HG03159 (cell line): ENCODE measurements around the gene KLHL30.

Source experiments
- ATAC-seq: cut with Tn5 transposase; IDR thresholded peaks from one replicate; pipeline ENCODE4 v1.9.1; 2021; ENCODE audit warnings: mild to moderate bottlenecking, moderate library complexity; ENCODE audit not compliant: unreplicated experiment

The KLHL30 gene

DNA sequence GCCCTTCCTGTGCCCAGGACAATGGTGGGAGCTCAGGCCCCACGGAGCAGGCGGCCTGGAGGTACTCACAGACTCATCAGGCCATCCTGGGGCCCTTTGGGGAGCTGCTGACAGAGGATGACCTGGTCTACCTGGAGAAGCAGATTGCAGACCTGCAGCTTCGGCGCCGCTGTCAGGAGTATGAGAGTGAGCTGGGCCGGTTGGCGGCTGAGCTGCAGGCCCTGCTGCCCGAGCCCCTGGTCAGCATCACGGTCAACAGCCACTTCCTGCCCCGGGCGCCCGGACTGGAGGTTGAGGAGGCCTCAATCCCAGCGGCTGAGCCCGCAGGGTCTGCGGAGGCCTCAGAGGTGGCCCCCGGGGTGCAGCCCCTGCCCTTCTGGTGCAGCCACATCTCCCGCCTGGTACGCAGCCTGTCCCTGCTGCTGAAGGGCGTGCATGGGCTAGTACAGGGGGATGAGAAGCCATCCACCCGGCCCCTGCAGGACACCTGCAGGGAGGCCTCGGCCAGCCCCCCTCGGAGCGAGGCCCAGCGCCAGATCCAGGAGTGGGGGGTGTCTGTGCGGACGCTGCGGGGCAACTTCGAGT is 8.3 kb upstream of the KLHL30 start:
- no peak for ATAC-seq

DNA sequence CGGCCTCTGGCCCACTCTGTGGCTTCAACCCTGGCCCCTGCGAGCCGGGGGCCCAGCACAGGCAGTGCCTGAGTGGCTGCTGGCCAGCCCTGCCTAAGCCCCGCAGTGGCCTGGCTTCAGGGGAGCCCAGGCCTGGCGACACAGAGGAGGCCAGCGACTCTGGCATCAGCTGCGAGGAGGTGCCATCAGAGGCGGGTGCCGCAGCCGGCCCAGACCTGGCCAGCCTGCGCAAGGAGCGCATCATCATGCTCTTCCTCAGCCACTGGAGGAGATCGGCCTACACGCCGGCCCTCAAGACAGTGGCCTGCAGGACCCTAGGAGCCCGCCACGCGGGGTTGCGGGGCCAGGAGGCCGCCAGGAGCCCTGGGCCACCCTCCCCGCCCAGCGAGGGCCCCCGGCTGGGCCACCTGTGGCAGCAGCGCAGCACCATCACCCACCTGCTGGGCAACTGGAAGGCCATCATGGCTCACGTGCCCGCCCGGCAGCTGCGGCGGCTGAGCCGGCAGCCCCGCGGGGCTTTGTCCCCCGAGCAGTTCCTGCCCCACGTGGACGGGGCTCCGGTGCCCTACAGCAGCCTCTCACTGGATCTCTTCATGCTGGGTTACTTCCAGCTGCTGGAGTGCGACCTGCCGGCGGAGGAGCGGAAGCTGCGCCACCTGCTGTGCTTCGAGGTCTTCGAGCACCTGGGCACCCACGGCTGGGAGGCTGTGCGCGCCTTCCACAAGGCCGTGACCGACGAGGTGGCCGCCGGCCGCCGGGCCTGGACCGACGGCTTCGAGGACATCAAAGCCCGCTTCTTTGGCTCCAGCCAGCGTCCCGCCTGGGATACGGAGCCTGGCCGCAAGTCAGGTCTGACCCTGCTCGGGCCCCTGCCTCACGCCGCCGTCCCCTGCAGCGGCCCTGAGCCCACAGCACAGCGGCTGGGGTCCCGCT is 7.5 kb upstream of the KLHL30 start:
- no peak for ATAC-seq

DNA sequence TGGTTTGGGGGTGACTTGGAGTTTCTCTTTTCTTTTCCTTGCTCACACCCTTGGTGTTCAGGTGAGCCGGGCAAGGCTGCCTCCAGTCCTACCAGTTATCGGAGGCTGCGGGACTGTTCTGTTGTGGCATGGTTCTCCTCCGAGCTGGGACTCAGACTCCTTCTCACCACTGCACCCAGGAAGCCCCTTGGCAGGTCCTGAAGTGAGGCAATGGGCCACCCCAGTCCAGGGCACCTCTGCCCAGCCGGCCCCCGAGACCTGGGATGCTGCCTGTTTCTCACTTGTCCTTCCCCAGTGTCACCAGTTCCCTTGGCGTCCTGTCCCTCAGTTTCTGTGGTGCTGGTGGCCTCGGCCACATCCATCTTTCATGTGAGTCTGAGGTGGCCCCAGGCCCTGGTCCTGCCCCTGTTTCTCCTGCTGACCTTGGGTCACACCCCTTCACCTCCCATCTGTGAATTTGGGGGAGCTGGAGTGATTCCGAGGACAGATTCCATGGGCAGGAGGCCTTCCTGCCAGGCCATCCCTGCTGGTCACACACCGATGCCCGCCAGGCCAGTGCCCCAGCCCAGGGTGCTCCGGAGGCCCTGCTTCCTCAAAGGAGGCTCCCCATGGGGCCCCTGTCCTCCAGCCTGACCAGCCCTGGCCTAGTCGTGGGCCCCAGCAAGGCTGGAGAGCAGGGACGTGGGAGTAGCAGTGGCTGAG is 6.6 kb upstream of the KLHL30 start:
- ATAC-seq, result no peak

DNA sequence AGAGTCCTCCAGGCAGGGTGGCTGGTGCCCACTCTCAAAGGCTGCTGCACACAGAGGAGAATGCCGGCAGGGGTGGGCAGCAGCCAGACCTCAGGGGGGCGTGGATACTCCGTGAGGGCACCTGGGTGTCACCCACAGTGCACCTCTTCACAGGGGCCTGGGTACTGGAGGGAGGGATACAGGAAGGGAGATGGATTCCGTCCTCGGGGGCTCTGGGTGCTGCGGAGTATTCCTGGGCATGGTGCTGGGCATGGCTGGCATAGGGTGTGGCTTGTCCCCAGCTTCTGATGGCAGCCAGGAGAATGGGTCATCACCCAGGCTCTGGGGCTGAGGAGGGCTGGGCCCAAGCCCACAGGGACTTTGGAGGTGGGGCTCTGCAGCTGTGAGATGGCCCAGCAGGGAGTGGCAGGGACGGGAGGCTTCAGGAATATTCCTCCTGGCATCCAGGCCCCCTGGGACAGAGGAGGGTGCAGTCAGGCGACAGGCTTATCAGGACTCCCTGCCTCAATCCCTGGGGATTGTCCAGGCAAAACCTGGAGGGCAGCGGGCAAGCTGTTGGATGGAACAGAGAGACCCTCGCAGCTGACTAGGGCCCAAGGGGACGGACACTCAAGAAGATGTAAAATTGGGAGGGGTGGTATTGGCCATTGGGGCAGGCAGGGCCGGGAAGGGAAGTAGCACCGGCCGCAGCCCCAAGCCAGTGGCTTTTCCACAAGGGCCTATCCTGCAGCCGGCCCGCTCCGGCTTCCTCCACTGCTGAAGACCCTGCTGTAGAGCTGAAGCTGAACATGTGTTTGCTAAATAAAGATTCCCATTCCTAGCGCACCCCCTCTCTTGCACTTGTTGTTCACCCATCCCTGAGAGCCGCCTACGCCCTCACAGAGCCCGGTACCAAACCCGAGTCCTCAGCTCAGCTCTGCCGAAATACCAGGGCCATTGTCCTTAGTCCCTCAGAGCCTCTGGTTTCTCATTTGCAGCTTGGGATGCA is 5.7 kb upstream of the KLHL30 start:
- ATAC-seq, result no peak

DNA sequence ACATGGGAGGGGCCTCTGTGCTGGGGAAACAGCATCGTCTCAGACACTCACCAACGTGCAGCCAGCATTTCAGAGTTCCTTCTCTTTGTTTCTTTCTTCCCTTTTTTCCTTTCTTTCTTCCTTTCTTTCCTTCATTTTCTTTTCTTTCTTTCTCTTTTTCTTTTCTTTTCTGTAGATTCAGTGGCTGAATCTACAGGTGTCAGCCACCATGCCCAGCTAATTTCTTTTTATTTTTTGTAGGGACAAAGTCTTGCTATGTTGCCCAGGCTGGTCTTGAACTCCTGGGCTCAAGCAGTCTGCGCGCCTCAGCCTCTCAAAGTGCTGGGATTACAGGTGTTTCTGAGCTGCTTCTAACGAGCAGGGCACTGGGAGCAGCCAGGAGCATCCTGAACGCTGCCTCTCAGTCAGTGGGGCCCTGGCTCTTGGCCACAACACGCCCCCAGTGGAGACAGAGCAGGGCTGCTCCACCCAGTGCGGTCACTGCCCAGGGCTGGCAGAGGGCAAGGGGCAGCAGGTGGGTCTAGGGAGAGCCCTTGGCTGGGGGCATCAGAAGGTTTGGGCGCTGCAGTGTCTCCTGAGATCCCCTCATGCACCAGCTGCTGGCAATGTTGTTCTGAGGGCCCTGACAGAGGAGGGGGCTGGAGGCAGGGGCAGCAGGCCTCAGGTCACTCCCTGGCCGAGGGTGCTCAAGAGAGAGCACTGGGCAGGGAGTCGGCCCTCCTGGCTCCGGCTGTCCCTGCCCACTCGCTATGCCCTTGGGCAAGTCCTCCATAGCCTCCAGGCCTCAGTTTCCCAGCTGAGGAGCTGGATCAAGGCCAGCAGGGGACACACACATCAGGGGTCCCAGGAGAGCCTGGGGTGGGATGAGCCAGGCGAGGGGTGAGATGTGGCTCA is 4.7 kb upstream of the KLHL30 start:
- no peak for ATAC-seq

DNA sequence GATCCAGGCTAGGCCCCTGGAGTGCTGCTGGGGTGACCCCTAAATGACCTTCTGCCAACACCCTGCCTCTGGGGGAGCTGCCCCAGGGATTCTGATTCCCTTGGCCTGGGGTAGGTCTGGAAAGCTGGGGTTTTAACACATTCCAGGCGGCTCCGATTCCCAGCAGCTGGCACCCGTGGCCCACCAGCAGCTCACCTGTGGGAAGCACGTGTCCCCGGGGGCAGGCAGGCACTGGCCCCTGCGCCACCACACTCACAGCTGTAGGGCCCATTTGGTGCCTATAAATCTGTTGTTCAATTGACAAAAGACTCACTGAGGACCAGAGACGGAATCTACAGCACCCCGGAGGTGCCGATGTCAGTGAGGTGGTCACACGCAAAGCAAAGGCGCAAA is 4.1 kb upstream of the KLHL30 start:
- ATAC-seq, result no peak

DNA sequence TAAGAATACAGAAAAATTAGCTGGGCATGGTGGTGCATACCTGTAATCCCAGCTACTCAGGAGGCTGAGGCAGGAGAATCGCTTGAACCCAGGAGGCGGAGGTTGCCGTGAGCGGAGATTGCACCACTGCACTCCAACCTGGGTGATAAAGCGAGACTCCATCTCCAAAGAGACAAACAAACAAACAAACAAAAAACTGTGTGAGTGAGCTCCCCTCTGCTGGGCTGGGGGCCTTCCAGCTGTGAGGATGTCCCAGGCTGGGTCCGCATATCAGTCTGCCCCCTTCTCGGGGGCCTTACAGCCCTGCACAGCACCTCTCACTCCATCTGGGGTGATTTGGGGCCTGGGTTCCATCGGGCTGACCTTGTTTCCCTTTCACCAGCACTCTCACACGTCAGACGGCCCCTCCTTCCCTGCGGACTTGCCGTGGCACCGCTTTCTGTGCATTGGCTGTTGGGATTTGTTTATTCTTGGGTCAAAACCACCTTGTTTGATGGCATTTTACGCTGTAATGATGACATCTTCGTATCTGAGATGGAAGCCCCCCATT is 2.8 kb upstream of the KLHL30 start:
- ATAC-seq, result no peak

DNA sequence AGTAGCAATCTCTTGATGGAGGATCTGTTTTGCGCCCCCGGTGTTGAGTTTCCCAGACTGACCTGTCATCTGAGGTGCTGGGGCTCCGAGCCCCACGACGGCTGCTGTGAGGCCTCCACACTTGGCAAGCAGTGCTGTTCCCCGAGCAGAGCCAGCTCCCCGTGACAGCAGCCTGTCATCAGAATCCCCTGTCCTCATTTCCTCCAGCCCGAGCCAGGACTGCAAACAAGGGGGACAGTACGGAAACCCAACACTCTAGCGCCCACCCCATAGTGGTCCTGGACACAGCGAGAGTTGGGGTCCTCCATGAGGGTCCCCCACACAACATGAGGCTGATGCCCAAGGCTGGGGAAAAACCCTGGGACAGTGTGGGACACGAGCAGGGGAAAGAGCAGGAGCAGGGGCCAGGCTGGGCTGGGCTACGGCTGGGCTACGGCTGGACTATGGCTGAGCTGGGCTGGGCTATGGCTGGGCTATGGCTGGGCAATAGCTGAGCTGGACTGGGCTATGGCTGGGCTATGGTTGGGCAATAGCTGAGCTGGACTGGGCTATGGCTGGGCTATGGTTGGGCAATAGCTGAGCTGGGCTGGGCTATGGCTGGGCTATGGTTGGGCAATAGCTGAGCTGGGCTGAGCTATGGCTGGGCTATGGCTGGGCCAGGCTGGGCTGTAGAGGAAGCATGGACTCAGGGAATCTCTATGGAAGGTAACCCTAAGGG is 1.5 kb upstream of the KLHL30 start:
- ATAC-seq, result no peak

DNA sequence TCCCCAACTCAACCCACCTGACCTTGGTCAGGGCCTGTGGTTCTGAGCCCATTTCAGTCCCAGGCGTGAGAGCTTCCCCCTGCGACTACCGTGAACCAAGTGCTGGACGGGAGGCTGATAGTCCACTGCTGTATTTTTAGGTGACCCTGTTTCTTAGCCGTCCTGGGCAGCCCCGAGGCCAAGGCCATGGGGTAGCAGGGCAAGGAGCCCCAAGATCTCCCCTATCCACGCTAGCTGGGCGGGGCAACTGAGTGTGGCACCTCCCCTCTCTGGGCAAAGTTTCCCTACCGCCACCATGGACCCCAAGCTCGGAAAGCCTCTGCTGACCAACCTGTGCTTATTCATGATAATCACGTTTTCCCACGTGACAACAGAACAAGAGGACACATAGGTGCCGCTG is 583 bp upstream of the KLHL30 start:
- ATAC-seq, result no peak

DNA sequence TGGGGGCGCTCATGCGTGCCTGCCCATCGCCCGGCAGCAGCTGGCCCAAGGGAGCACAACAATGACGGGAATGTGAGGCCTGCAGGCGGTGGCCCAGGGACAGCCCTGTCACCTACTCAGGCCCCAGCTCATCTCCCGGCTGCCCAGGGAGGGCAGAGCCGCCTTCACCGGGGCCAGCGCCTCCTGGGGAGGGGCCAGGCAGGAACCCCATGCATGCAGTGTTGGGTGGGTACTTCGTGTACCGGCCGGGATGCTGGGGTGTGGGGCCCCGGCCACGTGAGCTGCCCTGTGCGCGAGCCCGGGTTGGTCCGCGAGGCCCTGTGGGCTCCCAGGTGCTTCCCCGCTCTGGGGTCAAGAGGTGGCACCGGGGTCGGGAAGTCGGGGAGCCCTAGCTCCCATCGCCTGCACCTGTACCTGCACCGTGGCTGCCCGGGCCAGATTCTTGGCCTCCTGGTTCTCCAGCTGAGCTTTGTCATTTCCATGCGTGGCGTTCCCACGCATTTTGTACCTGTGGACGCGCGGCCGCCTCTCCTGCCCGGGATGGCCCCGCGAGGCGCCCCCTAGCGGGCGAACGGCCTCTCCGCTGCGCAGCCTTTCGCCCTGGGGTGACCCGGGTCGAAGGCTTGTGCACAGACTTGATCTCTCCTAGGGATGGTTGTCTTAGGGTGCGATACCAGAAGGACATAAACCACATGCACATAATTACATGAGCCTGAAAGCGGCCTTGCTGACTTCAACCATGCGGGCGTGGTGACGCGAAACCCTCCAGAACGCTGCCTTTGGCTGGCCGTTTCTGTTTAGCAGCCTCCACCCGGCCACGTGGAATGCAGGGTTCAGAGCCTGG is 950 bp downstream of the KLHL30 start:
- ATAC-seq, result no peak

DNA sequence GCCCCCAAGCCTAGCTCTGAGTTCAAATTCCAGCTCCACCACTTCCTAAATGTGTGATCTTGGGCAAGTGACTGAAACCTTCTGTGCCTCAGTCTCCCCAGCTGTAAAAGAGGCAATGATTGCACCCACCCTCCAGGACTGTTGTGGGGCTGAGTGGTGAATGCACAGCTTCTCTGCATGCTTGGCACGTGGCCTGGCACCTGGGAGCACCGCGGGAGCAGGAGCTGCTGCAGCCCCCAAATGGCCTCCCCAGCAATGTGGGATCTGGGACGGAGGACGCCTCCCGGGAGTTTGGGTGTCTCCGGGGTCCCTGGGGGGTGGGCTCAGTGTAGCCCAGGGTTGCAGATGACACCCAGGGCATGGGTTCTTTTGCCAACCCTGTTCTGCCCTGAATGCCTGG is 1.6 kb downstream of the KLHL30 start:
- ATAC-seq, result no peak

DNA sequence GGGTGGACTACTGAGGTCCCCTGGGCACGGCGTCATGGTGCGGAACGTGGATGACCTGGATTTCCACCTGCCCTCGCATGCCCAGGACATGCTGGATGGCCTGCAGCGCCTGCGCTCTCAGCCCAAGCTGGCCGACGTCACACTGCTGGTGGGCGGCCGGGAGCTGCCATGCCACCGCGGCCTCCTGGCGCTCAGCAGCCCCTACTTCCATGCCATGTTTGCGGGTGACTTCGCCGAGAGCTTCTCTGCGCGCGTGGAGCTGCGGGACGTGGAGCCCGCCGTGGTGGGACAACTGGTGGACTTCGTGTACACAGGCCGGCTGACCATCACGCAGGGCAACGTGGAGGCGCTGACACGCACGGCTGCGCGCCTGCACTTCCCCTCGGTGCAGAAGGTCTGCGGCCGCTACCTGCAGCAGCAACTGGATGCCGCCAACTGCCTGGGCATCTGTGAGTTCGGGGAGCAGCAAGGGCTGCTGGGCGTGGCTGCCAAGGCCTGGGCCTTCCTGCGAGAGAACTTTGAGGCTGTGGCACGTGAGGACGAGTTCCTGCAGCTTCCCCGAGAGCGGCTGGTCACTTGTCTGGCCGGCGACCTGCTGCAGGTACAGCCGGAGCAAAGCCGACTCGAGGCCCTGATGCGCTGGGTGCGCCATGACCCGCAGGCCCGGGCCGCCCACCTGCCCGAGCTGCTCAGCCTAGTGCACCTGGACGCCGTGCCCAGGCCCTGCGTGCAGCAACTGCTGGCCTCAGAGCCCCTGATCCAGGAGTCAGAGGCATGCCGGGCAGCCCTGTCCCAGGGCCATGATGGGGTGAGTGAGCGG is 2.5 kb downstream of the KLHL30 start:
- ATAC-seq, result no peak

DNA sequence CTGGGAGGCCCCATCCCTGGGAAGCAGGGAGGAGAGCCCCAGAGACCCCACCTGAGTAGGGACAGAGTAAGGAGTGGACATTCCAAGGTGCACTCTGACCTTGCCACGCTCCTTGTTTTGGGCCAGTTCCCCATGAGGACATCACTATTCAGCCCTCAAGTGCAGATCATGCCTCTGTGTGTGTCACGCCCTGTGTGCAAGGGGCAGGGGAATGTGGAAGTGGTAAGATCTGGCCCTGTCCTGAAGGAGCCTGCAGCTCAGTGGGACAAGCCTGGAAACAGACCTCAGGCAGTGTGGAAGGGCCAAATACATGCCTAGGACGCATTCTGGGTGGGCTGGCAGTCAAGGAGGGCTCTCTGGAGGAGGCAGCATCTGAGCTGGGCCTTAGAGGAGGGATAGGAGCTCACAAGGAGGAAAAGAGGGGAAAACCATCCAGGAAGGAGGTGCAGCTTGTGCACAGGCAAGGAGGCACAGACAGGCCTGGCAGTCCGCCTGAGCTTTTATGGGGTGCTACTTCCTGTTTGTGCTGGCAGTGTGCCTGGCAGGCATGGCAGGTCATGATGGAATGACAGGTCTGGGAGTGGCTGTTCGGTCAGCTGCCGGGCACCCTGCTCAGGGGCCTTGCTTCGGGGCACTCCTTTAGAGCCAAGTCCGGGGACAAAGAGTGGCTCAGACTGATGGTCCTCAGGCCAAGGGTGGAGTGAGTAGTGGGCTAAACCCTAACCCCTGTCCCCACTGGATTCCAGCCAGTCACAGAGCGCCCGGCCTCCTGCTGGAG is 3.3 kb downstream of the KLHL30 start:
- no peak for ATAC-seq

DNA sequence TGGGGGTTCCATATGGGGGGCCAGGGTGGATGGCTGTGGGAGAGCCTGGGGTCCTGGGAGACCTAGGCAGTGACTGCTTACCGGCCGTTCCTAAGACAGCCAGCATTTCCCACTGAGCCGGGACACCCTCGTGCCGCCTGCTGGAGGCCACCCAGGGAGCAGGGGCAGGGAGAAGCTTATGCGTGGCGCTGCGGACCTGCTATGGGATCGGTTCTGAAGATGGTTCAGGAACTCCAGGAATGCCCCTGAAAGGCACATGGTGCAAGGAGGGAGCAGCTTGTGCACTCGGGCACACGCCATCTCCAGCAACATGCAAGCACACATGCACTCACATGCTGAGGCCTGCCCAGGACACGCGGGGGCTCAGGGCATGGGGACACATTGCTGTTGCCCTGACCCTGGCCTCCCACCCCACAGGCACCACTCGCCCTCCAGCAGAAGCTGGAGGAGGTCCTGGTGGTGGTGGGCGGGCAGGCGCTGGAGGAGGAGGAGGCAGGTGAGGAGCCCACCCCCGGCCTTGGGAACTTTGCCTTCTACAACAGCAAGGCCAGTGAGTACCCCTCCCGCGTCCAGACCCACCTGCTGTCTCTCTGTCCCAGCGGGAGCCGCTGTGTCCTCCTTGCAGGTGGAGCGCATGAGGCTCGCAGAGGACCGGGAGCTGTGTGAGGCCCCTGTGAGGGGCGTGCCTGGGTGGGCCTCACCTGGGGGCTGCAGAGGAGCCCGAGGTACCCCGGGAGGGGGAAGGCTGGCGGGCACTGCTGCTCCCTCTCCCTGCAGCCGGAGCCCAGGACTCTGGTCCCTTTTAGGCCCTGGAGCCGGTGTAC is 4.1 kb downstream of the KLHL30 start:
- ATAC-seq, result no peak

DNA sequence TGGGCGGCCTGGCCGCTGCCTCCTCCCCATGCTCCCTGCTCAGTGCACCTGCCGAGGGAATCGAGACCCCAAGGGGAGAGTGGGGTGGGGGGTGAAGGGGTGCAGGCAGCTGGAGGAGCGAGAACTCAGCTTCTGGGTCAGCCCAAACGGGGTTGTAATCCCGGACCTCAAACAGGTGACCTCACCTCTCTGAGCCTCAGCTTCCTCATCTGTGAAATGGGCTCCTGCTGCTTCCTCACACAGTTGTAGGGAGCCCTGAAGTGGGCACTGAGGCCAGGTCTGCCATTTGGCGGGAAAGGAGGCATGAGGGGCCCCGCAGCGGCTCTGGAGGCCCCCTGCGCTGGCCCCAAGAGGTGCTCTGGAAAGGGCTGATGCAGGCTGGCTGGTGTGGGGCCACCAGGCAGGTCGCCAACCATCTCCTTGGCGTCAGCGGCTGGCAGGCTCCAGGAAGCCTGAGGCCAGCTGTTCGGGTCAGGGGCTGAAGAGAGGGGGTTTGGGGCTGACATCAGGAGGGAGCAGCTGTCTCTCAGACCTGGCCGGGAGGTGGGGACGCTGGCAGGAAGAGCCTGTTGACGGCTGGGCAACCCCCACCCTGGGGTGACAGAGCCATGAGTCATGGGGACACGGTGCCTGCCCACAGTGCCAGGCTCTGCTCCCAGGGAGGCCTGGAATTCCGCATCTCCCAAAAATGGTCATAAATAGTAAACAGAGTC is 4.9 kb downstream of the KLHL30 start:
- no peak for ATAC-seq
